Suppressor macrophage treated with lipopolysaccharide for 1 hour (primary cell): ENCODE data around the gene DNAJC30.

Experiments used
- DNase-seq, 3 donors: peaks; one replicate each; pipeline ENCODE4 v3.0.0-alpha.2; 2020 to 2022

The DNAJC30 gene

GRCh38 chr7:73646785-73647724 is 36.2 kb downstream of the DNAJC30 start:
- no peak for DNase-seq

GRCh38 chr7:73645643-73646174 is 37.5 kb downstream of the DNAJC30 start:
- peak in 2 of 3 donors; percentile 19 to 33 for DNase-seq

DNA sequence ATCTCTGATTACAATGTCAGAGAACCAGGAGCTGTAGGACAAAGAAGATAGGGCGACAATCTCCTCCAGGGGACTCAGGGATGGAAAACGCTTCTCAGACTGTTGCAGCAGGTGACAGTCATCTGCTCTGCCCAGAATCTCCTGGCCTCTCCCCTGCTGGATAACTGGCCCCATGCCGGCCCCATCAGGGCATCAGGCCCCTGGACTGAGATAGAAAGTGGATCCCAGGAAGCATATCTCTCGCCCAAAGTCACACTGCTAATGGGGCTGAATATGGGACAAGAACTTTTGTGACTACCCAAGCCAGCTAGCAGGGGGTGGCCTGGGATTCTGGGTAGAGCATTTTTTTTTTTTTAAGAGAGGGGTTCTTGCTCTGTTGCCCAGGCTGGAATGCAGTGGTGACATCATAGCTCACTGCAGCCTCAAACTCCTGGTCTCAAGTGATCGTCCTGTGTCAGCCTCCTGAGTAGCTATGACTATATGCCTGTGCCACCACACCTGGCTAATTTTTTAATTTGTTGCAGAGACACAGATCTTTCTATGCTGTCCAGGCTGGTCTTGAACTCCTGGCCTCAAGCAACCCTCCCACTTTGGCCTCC is 38.5 kb downstream of the DNAJC30 start:
- no peak for DNase-seq

GRCh38 chr7:73642834-73643233 is 40.4 kb downstream of the DNAJC30 start:
- no peak for DNase-seq

GRCh38 chr7:73638911-73639310 is 44.3 kb downstream of the DNAJC30 start:
- peak; percentile 30 to 53 (median 46) for DNase-seq

DNA sequence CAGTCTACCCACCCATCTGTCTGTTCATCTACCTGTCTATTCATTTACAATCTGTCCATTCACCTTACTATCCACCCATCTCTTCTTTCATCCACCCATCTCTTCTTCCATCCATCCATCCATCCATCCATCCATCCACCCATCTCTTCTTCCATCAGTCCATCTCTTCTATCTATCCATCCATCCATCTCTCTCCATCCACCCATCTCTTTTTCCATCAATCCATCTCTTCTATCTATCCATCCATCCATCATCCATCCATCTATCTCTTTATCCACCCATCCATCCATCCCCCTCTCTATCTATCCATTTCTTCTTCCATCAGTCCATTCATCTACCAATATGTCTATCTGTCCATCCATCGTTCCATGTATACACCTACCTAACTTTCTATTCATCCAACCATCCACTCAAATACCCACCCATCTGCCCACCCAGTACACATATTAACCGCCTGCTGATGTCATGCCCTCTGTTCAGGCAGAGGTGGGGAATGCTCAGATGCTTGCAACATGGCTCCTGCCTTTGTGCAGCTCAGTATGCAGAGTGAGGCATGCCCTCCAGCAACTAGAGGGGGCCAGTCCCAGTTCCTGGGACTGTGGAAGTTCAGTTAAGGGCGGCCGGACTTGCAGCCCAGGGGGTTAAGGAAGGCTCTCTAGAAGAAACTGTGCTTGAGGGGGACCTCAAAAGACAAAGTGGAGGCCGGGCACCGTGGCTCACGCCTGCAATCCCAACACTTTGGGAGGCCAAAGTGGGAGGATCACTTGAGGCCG is 47.6 kb downstream of the DNAJC30 start:
- no peak for DNase-seq

GRCh38 chr7:73633844-73634243 is 49.4 kb downstream of the DNAJC30 start:
- no peak for DNase-seq

- DNase-seq = no peak
Observed at GRCh38 chr7:73633323-73633722, 49.9 kb downstream of the DNAJC30 start.

- no peak for DNase-seq
Observed at GRCh38 chr7:73631558-73631957, 51.7 kb downstream of the DNAJC30 start.
